Tibial nerve (tissue), 4 donors: ENCODE results near the gene TRIM56. TPM values are rescaled to one million over a fixed set of nuclear protein-coding genes. Genes with fewer than 3 reads are reported as not detected.

Experiments
- DNase-seq, 2 donors: peaks; one replicate each; pipeline ENCODE4 v3.0.0-alpha.2; 2019; ENCODE audit warnings: low spot score in 2 of 2
- H3K27ac ChIP-seq, 4 donors: fragments of 200-600 bp; sonication (generic) in 3 of 4; one replicate each; pipeline ENCODE4 v1.5.1; 2017 to 2019; ENCODE audit warnings: mild to moderate bottlenecking in 1 of 4
- H3K27me3 ChIP-seq, 2 donors: fragments of 200-600 bp; sonication (generic) in 1 of 2; one replicate each; pipeline versions ENCODE4 v1.5.1 to v1.6.0; 2017 to 2019
- H3K36me3 ChIP-seq, 3 donors: fragments of 200-600 bp; sonication (generic); one replicate each; pipeline ENCODE4 v1.5.1; 2018 to 2019
- H3K4me1 ChIP-seq, 4 donors: fragments of 200-600 bp; sonication (generic) in 3 of 4; one replicate each; pipeline ENCODE4 v1.5.1; 2017 to 2019
- H3K4me3 ChIP-seq, 4 donors: fragments of 200-600 bp; sonication (generic) in 3 of 4; one replicate each; pipeline ENCODE4 v1.5.1; 2017 to 2019; ENCODE audit warnings: mild to moderate bottlenecking in 1 of 4, moderate library complexity in 1 of 4
- H3K9me3 ChIP-seq, 4 donors: fragments of 200-600 bp; sonication (generic) in 3 of 4; one replicate each; pipeline ENCODE4 v1.5.1; 2017 to 2019
- CTCF ChIP-seq, 5 experiments: fragments of 200-600 bp in 3 of 5; fragments of 450-650 bp in 2 of 5; sonication (generic) in 3 of 5; IDR thresholded peaks; one replicate each; pipeline ENCODE4 v1.5.1; 2016 to 2019; ENCODE audit warnings: antibody characterized with exemption in 5 of 5, mild to moderate bottlenecking in 3 of 5, moderate library complexity in 2 of 5
- EP300 ChIP-seq, 2 donors: sonication (generic); formaldehyde crosslinking; IDR thresholded peaks; one replicate each; pipeline ENCODE4 v1.6.1; 2017; ENCODE audit warnings: antibody characterized with exemption in 2 of 2, mild to moderate bottlenecking in 1 of 2
- POLR2A ChIP-seq, 2 donors: fragments of 450-650 bp; IDR thresholded peaks; one replicate each; pipeline ENCODE4 v1.6.1; 2017; ENCODE audit warnings: antibody characterized with exemption in 2 of 2, mild to moderate bottlenecking in 2 of 2, moderate library complexity in 2 of 2
- WGBS, 2 donors: methylation state at CpG; one replicate each; pipeline ENCODE4 v1.1.5; 2018; 5-methylcytosine and 5-hydroxymethylcytosine counted together
- total RNA-seq, 4 donors: library from RNA; depleted of rRNA; stranded (reverse); fragments of >200 nt; gene quantifications; one replicate each; pipeline ENCODE4 v1.1.0, GENCODE V29; 2016

TRIM56 gene
- total RNA-seq, 4 donors from 2014 or later, result 18.6 to 32.4 (median 29.5) TPM

DNA sequence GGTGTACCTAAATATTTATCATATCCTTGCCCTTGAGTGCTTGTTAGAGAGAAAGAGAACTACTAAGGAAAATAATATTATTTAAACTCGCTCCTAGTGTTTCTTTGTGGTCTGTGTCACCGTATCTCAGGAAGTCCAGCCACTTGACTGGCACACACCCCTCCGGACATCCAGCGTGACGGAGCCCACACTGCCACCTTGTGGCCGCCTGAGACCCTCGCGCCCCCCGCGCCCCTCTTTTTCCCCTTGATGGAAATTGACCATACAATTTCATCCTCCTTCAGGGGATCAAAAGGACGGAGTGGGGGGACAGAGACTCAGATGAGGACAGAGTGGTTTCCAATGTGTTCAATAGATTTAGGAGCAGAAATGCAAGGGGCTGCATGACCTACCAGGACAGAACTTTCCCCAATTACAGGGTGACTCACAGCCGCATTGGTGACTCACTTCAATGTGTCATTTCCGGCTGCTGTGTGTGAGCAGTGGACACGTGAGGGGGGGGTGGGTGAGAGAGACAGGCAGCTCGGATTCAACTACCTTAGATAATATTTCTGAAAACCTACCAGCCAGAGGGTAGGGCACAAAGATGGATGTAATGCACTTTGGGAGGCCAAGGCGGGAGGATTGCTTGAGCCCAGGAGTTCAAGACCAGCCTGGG is 53.1 kb downstream of the TRIM56 start:
- peaks cover 0 to 3% (median 0%) of the 10 kb centered on the region in 3 donors for H3K36me3 ChIP-seq
- peaks cover 0 to 15% (median 4%) of the 10 kb centered on the region in 4 donors for H3K4me1 ChIP-seq
- peak overlapping the region in 1 of 4 donors; percentile 20 for H3K4me3 ChIP-seq
- no peaks in the 10 kb centered on the region for H3K27me3 ChIP-seq
- H3K27ac ChIP-seq, result peak overlapping the region in 3 of 4 donors; percentile 32 to 84 (median 64)
- 6 to 8% methylated on average over 16 of the region's 16 CpGs for WGBS, 2 donors
- H3K9me3 ChIP-seq, result no peaks in the 10 kb centered on the region
- DNase-seq, result peak; percentile 66 to 88
- TF ChIP-seq CTCF (IDR thresholded peaks at IDR 0.05), result peak; percentile 72 to 89 (median 85)
- TF ChIP-seq POLR2A (IDR thresholded peaks at IDR 0.05), result no peak
- peak in 1 of 2 donors; percentile 73 for TF ChIP-seq EP300 (IDR thresholded peaks at IDR 0.05)

DNA sequence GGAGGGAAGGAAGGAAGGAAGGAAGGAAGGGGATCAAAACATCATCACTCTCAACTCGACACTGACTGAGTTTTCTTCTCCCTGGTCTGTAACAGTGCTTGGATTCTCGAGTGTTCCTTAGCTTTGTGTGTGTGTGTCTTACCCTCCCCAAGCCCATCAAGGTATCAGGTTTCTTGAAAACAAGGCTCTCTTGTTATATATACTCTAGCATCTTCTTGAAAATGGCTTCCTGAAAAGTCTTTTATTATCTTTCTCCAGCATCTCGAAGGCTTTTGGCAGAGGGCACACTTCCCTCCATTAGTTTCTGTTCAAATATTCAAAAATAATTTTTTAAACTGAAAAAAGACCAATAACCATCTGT is 55.0 kb downstream of the TRIM56 start:
- TF ChIP-seq CTCF (IDR thresholded peaks at IDR 0.05) (no peak), POLR2A (IDR thresholded peaks at IDR 0.05) (no peak), EP300 (IDR thresholded peaks at IDR 0.05) (no peak)
- Histone ChIP-seq H3K27me3 (no peaks in the 10 kb centered on the region), H3K27ac (no peak overlapping the region)

GRCh38 chr7:101140746-101141382 is 55.6 kb downstream of the TRIM56 start:
- no peak for DNase-seq
- peaks cover 0 to 22% (median 6%) of the 10 kb centered on the region in 4 donors for H3K4me1 ChIP-seq
- no peaks in the 10 kb centered on the region for H3K27me3 ChIP-seq
- 80 to 86% methylated on average over 4 of the region's 4 CpGs for WGBS, 2 donors
- no peaks in the 10 kb centered on the region for H3K36me3 ChIP-seq
- no peaks in the 10 kb centered on the region for H3K9me3 ChIP-seq
- no peak overlapping the region for H3K27ac ChIP-seq
- TF ChIP-seq POLR2A (IDR thresholded peaks at IDR 0.05), result no peak
- no peak for TF ChIP-seq EP300 (IDR thresholded peaks at IDR 0.05)
- no peak for TF ChIP-seq CTCF (IDR thresholded peaks at IDR 0.05)
- no peak overlapping the region for H3K4me3 ChIP-seq

More for the DNA sequence above, 55.0 kb downstream of the TRIM56 start:
- Histone ChIP-seq H3K9me3 (no peaks in the 10 kb centered on the region), H3K36me3 (peaks cover 0 to 3% (median 0%) of the 10 kb centered on the region in 3 donors), H3K4me3 (no peak overlapping the region), H3K4me1 (peaks cover 0 to 22% (median 6%) of the 10 kb centered on the region in 4 donors)
- no peak for DNase-seq
- WGBS, 2 donors, result 15 to 23% methylated on average over 3 of the region's 3 CpGs

Other genes starting within 250 kb of the TRIM56 start
- gene SLC12A9, start 232.8 kb upstream of the TRIM56 start, total RNA-seq, result 10 to 100 TPM; 11.8 to 36.8 (median 32.1) TPM
- 100 to 1,000 TPM in 1 of 4 donors, 10 to 100 TPM in 3; 63.9 to 119 (median 80.8) TPM for gene TRIP6, start 218.1 kb upstream of the TRIM56 start, total RNA-seq
- gene SRRT, start 210.4 kb upstream of the TRIM56 start, total RNA-seq, result 100 to 1,000 TPM in 1 of 4 donors, 10 to 100 TPM in 3; 72.6 to 124 (median 88.6) TPM
- 10 to 100 TPM in 1 of 4 donors, 1 to 10 TPM in 3; 2.8 to 13.3 (median 5.0) TPM for gene UFSP1, start 195.8 kb upstream of the TRIM56 start, total RNA-seq
- gene ACHE, start 189.6 kb upstream of the TRIM56 start, total RNA-seq, result 1 to 10 TPM in 1 of 4 donors, not detected in 3; 3.0 TPM
- under 1 TPM in 1 of 4 donors, not detected in 3; 0.22 TPM for gene MUC3A, start 135.9 kb upstream of the TRIM56 start, total RNA-seq
- not detected for gene MUC12, start 115.9 kb upstream of the TRIM56 start, total RNA-seq
- not detected for gene MUC17, start 65.4 kb upstream of the TRIM56 start, total RNA-seq
- gene SERPINE1, start 41.6 kb downstream of the TRIM56 start, total RNA-seq, result 10 to 100 TPM in 2 of 4 donors, 1 to 10 TPM in 2; 3.3 to 13.9 (median 8.1) TPM
- 10 to 100 TPM; 14.5 to 35.4 (median 22.7) TPM for gene AP1S1, start 69.0 kb downstream of the TRIM56 start, total RNA-seq
- gene VGF, start 80.1 kb downstream of the TRIM56 start, total RNA-seq, result 1 to 10 TPM in 1 of 4 donors, not detected in 3; 1.0 TPM
- not detected for gene NAT16, start 94.8 kb downstream of the TRIM56 start, total RNA-seq
- gene MOGAT3, start 115.6 kb downstream of the TRIM56 start, total RNA-seq, result not detected
- gene PLOD3, start 132.1 kb downstream of the TRIM56 start, total RNA-seq, result 10 to 100 TPM; 42.8 to 82.2 (median 57.8) TPM
- 100 to 1,000 TPM in 2 of 4 donors, 10 to 100 TPM in 2; 90.5 to 113 (median 99.3) TPM for gene ZNHIT1, start 132.7 kb downstream of the TRIM56 start, total RNA-seq
- 10 to 100 TPM; 12.0 to 34.8 (median 25.6) TPM for gene CLDN15, start 152.3 kb downstream of the TRIM56 start, total RNA-seq
- gene FIS1, start 159.6 kb downstream of the TRIM56 start, total RNA-seq, result 100 to 1,000 TPM; 235 to 371 (median 348) TPM
- 10 to 100 TPM; 18.0 to 25.9 (median 20.6) TPM for gene IFT22, start 236.3 kb downstream of the TRIM56 start, total RNA-seq